Ramos (cell line): ENCODE data around the gene HABP4.
"Not testable (repeated sequence)": the region's sequence is repeated elsewhere in the genome, so short reads cannot be mapped to it uniquely, and the experiment has no call there.

Experiments
- in situ Hi-C: fragments of 300-500 bp; cut with MboI; formaldehyde crosslinking; loops from one replicate; pipeline ENCODE4 v1.14.3; 2022; ENCODE audit warnings: low sequenced_read_pairs; ENCODE audit not compliant: unreplicated experiment

The HABP4 gene

DNA sequence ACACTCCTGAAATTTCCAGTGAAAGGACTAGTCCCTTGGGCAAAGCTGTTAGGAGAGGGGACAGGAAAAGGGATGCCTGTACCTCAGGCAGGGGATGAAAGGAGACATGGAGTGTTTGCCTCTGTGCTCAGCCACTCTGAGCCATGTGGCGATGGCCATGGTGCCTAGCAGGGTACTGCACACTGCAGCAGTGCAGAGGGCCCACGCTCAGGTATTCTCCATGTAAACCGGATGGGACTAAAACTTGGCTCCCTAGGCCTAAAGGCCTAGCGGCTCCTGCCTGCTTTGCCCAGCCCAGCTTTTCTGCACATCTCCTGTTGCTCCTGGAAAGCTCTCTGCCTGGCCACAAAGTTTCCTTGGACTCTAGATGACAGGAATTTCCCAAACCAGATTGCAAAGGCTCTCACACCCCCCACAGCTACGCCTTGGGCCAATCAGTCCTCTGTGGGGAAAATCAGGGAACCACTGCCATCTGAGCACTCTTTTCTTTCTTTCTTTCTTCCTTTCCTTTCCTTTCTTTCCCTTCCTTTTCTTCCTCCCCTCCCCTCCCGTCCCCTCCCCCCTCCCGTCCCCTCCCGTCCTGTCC lies 44.3 kb downstream of the HABP4 start:
- in situ Hi-C loops, result no loop called here

DNA sequence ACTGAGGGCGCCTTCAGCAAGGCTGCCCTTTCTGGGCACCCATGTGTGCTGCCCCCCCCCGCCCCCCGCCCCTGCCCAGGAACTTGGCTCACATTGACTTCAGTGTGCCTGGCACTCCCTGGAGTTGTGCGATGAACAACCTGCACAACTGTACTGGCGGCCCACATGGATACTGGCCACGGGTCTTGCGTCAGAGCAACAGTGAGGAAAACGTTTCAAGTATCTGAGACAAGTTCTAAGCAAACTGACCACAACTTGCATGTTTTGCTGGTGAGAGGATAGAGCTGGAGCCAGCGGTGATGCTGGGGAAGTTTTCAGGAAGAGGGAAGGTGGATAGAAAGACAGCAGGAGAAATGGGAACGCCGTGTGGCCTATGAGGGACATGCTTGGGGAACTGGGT lies 45.4 kb downstream of the HABP4 start:
- in situ Hi-C loops, result no loop called here

DNA sequence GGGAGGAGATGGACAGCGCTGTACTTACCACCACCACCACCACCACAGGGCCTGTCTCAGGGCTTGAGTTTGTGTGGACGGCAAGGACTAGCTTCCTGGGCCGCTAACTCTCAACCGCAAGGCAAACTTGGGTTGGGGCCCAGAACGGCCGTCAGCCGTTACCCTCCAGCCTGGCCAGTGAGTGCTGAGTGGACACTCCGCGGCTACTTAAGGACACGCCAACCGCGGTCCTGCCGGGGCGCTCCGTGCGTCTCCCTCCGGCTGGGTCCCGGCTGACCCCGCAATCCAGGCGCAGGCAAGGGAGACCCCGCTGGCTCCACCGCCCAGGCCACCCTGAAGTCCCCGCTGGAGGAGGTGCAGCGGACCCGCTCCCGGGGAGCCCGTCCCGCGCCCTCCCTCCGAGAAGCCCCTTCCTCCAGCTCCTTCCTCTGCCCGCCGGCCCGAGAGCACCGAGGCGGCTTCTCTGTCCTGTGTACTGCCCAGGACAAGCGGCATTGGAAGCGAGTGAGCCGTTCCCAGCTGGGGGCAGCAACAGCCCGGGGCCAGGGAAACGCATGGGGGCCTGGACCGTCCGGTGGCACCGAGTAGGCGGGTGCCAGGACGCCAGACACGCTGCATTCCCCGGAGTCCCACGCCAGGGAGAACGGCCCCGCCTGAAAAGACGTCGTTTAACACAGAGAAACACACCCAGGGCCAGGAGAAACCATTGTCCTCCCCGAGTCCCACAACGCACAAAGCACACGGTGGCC lies 46.6 kb downstream of the HABP4 start:
- in situ Hi-C loops, result no loop called here

DNA sequence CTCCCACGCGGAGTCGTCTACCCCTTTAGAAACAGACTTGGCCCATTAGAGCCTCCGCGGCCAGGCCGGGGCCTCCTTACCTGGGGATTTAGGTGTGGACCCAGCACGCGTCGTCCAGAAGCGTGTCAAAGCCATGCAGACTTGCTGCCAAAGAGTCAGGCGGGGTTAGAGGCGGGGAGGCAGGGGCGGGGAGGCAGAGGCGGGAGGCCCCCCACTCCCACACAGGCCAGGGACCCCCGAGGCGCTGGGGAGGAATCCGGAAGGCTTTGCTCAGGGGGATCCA lies 47.1 kb downstream of the HABP4 start:
- in situ Hi-C loops, result no loop called here

DNA sequence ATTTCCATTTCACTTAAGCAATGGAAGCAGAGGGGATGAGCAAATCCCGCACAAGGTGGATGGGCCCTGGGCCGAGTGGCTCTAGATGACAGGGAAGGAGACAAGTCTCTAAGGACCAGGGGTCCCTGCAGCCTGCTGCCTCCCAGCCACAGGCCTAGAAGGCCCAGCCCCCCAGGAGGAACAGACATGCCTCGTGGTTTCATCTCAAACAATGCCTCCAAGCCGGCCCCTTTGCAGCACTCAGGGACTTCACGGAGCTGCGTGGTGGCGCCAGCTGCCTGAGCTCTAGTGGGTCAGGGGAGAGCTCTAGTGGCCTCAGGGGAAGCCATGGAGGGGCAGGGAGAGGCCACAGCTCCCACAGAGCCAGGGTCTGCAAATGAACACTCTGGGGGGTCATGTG lies 48.8 kb downstream of the HABP4 start:
- in situ Hi-C loops, result no loop called here

DNA sequence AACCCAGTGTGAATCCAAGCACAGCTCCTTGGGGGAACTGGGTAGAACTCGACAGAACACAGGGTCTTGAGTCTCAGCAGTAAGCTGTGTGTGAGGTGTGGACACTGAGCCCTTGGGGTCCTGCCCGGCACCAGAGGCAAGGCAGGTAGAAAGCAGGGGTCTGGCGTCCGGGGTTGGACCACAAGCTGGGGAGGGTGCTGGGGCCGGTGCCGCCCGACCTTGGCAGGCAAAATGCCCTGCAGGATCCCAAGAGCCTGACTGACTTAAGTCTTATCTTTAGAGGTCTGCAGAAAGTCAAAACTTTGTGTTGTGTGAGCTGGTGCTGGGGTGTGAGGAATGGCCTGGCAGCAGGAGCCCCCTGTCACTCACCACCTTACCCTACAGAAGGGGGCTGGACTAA lies 49.3 kb downstream of the HABP4 start:
- in situ Hi-C loops, result no loop called here

- in situ Hi-C loops, result no loop called here
Measured at GRCh38 chr9:96500696-96501632, 51.0 kb downstream of the HABP4 start.

- in situ Hi-C loops, result no loop called here
Measured at GRCh38 chr9:96501633-96502538, 51.9 kb downstream of the HABP4 start.

DNA sequence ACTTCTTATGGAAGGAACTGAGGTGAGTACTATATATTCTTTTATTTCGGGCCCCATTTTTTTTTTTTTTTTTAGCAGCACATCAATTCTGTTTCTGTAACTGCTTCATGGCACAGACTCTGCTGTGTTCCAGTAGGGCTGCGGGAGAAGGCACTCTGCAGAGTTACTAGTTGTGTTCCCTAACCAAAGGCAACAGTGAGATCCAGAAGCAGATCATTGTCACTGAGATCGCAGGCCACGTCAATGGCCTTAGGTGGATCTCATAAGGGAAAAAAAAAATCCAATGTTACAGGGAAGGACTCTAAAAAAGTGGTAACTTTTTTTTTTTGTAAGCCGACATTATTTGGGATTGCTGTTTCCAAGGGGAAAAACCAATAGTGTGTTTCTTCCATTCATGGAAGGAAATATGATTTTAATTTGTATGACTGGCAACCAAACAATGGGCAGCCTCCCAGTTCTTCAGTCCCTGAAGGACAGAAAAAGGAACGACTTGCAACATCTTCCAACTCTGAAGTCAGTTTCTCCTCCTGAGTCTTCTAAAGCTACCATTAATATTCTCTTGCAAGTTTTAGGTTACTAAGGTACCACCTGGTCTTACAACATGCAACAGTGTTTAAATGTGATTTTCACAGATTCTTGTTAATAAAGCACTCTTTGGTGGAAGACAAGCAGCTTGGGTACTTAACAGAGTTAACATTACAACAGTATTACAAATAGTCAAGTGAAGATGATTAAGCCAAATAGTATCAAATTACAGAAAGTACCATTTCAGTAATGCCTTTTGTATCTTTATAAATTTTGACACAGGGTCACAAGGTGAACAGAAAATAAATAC lies 52.8 kb downstream of the HABP4 start:
- in situ Hi-C loops, result no loop called here

GRCh38 chr9:96503374-96503748 lies 53.4 kb downstream of the HABP4 start:
- in situ Hi-C loops, result not testable (repeated sequence)

- in situ Hi-C loops, result no loop called here
Measured at GRCh38 chr9:96503918-96504317, 53.9 kb downstream of the HABP4 start.

DNA sequence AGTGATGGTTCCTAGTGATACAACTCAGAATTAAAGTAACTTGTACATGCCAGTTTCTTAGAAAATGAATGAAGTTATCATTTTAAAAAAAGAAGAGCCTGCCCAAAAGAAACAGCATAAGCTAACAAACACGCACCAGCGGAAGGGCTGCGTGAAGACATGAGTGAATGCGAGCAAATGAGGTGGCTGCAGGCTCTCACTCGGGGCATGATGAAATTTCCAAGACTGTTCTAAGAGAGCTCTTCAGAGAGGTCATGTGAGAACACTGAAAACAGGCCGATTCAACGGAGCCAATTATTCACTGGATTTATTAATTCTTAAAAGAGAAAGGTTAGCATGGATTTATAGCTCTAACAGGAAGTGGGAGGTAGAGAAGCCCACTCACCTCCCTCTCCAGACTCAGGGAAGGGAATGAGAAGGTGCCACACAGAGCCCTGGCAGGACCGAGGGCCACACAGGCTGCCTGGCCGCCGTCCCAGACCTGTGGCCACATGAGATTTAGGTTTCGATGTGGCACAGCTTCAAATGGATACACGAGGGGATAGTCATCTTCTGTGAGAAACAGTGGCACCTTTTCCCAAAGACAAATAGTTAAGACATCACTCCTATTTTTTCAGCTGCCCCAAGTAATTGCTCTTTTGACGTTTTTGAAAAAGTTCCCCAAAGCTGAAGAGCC lies 55.5 kb downstream of the HABP4 start:
- in situ Hi-C loops, result no loop called here

DNA sequence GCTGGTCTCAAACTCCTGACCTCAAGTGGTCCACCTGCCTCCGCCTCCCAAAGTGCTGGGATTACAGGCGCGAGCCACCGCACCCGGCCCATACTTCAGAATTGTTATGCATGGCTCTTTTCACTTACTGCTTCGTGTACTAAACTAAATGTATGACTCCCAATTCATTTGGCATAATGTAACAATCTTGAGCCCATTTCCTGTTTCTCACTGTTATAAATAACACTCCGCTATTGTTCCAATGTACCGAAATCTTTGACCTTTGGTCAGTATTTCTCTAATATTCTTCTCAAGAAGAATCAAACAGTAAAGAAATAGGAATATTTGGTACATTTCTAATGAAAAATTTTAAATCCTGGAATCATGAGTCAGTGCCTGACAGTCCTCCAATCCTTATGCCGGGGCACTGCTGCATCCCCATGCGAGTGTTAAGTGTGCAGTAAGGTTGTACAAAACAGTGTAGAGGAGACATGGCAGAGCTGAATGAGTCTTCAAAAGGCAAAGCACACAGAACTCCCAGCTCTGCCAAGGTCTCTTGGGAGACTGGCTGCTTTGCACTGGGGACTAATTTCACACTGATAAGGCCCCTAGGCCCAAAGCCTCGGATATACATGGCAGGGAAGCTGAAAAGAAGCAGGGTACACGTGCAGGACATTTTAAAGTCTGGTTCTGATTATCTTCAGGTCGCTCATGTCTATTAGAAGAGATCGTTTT lies 58.4 kb downstream of the HABP4 start:
- in situ Hi-C loops, result no loop called here

GRCh38 chr9:96509026-96509425 lies 59.1 kb downstream of the HABP4 start:
- in situ Hi-C loops, result no loop called here

DNA sequence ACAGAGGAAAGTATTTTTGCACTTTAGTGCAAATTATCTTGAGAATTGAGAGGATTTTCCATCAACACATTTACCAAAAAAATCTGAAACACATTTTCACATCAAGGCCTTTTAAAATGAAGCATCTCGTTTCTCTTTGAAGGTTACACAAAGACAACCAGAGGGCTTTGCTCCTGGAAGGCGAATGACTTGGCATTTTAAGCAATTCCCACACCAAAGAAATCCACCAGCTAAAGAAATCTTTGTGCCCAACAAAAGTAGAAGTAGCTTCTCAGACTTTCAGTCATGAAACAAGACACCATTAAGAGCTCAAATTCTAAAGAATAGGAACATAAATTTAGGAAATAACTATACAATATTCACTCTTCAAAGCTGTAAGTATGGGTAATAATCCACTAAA lies 59.9 kb downstream of the HABP4 start:
- in situ Hi-C loops, result no loop called here

DNA sequence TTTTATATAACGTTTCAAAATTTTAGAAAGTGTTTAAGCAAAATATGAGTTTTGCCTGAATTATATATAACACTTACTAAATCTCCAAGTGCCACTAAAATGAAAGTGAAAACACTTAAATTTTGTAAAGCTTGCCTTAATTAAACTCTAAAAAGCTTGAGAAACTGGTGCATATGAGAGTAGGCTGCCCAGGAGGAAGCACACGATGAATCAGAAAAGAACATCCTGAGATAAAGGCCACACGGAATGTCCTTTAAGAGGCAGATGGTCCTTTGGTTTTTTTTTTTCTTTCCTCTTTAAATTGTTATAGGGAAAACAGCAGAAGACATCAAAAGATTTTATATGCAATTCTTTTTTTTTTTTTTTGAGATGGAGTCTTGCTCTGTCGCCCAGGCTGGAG lies 60.3 kb downstream of the HABP4 start:
- in situ Hi-C loops, result no loop called here

DNA sequence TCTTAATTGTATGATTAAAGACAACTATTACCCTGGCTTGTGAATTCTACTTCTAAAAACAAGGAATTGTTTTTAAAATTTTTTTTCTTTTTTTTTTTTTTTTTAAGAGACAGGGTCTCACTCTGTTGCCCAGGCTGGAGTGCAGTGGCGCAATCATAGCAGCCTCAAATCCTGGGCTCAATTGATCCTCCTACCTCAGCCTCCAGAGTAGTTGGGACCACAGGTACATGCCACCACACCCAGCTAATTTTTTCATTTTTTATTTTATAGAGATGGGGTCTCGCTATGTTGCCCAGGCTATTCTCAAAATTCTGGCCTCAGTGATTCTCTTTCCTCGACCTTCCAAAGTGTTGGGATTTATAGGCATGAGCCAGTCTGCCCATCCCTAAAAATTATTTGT lies 62.3 kb downstream of the HABP4 start:
- in situ Hi-C loops, result no loop called here

- in situ Hi-C loops, result no loop called here
Measured at GRCh38 chr9:96513622-96514021, 63.7 kb downstream of the HABP4 start.
